EL (cell line): ENCODE measurements around the gene SAMD11.
A peak's percentile ranks its signal among the peaks of the same experiment; 100 is the strongest.
"Not testable (repeated sequence)": the region's sequence is repeated elsewhere in the genome, so short reads cannot be mapped to it uniquely, and the experiment has no call there.

Experiments
- DNase-seq: peaks from one replicate; pipeline ENCODE4 v3.0.0-alpha.2; 2016

Gene SAMD11

GRCh38 chr1:966135-966703 lies 42.5 kb downstream of the SAMD11 start, which contains the start of gene PLEKHN1:
Gene PLEKHN1, plus strand, starts transcription at chr1:966482. Its CDS starts 50 bp downstream, at chr1:966532.
- DNase-seq, result peak; percentile 80

- peak; percentile 80 for DNase-seq
Measured at GRCh38 chr1:966704-967300, 43.1 kb downstream of the SAMD11 start.

GRCh38 chr1:967466-968343 lies 44.0 kb downstream of the SAMD11 start:
- no peak for DNase-seq

- DNase-seq, result no peak
Measured at GRCh38 chr1:969260-969855, 45.6 kb downstream of the SAMD11 start.

- DNase-seq, result no peak
Measured at GRCh38 chr1:970242-970972, 46.7 kb downstream of the SAMD11 start.

GRCh38 chr1:970973-971730 lies 47.4 kb downstream of the SAMD11 start:
- DNase-seq, result no peak

GRCh38 chr1:971751-972506 lies 48.2 kb downstream of the SAMD11 start:
- DNase-seq, result no peak

GRCh38 chr1:972726-973458 lies 49.2 kb downstream of the SAMD11 start:
- no peak for DNase-seq

GRCh38 chr1:973459-974292 lies 50.0 kb downstream of the SAMD11 start:
- DNase-seq, result no peak

GRCh38 chr1:974293-974640 lies 50.5 kb downstream of the SAMD11 start:
- DNase-seq, result no peak

GRCh38 chr1:974687-975328 lies 51.1 kb downstream of the SAMD11 start:
- DNase-seq, result no peak

- DNase-seq, result no peak
Measured at GRCh38 chr1:975365-975764, 51.6 kb downstream of the SAMD11 start.

- DNase-seq, result peak; percentile 78
Measured at GRCh38 chr1:975896-976683, 52.4 kb downstream of the SAMD11 start.

GRCh38 chr1:976791-977190 lies 53.1 kb downstream of the SAMD11 start:
- DNase-seq, result not testable (repeated sequence)

GRCh38 chr1:978069-978834 lies 54.5 kb downstream of the SAMD11 start:
- no peak for DNase-seq

GRCh38 chr1:978835-979743 lies 55.4 kb downstream of the SAMD11 start:
- DNase-seq, result no peak

GRCh38 chr1:979744-980072 lies 56.0 kb downstream of the SAMD11 start:
- DNase-seq, result no peak
